Measurements from ENCODE around the gene NDUFA1. TPM values are rescaled to one million over a fixed set of nuclear protein-coding genes. Genes with fewer than 3 reads are reported as not detected.

The NDUFA1 gene
- total RNA-seq, 1 donor from 2014 or later, result 70.4 TPM

DNA sequence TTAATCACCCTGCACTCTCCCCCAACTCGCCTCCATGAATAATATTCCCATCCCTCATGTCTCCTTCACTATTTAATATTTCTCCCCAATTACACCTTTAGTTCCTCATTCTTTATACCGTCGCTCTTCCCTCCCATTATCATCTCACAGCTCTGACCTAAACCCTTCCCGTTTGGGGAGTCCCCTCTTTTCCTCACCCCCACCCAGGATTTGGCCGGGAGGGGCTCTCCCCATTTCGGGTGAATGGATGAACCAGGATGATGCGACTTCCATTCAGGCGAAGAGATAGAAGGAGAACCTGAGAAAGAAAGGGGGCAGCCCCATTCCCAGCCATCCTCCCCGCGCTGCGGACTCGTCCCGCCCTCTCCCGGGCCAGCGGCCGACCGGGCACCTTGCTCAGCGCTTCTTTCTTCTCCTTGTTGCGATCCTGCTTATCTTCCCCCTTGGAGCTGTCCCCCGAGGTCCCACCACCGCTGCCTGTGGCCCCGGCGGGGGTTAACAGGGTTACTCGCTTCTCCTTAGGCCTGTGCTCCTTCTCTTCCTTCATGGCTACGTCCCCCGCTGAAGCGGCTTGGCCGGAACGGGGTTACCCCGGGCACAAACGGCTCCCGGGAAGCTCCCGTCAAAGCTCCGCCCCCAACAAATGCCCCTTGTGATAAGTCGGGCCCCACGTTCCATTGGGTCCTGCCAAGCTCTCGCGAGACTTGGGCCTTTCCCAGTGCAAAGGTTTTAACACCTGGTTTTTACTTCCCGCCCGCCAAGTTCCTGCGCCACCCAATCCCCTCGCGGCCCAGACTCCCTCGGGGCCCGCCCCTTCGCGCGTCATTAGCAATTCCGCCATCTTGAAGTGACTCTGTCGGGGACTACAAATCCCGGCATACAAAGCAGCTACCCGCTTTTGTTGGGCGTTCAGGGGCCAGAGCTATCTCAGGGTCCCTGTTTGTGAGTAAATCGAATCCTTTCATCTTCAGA lies 19.0 kb upstream of the NDUFA1 start, which contains the start of gene UPF3B:
Gene UPF3B (minus strand): TSS at position 582 of the 972 bp plus-strand sequence. CDS start 35 bp downstream, at position 547.
- DNase-seq (peak; percentile 97), ATAC-seq (peak; percentile 99)
- Histone ChIP-seq H3K4me3 (peak within 1 kb of the TSS; percentile 72), H3K9me3 (no peaks in the 10 kb centered on the region), H3K27me3 (no peaks in the 10 kb centered on the region), H3K27ac (peak within 1 kb of the TSS; percentile 85), H3K36me3 (no peaks in the 10 kb centered on the region), H3K4me1 (no peaks in the 10 kb centered on the region)
- TF ChIP-seq, protein P1, sequence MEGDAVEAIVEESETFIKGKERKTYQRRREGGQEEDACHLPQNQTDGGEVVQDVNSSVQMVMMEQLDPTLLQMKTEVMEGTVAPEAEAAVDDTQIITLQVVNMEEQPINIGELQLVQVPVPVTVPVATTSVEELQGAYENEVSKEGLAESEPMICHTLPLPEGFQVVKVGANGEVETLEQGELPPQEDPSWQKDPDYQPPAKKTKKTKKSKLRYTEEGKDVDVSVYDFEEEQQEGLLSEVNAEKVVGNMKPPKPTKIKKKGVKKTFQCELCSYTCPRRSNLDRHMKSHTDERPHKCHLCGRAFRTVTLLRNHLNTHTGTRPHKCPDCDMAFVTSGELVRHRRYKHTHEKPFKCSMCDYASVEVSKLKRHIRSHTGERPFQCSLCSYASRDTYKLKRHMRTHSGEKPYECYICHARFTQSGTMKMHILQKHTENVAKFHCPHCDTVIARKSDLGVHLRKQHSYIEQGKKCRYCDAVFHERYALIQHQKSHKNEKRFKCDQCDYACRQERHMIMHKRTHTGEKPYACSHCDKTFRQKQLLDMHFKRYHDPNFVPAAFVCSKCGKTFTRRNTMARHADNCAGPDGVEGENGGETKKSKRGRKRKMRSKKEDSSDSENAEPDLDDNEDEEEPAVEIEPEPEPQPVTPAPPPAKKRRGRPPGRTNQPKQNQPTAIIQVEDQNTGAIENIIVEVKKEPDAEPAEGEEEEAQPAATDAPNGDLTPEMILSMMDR (IDR thresholded peaks at IDR 0.05), result no peak
- intact Hi-C loops (cut with DNase I), result no loop called here

DNA sequence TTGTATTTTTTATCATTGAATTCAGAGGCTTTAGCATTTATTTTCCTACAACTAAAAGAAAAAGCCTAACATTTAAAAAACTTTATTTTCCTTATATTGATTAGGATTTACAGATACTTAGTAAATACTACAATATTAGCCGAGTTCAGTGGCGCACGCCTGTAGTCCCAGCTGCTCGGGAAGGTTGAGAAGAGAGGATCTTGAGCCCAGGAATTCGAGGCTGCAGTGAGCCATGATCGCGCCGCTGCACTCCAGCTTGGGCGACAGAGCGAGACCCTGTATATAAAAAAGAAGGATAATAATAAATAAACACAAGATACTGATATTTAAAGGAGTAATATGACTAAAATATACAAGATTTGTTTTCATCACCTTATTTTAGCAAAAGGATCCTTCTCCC lies 18.2 kb upstream of the NDUFA1 start:
- intact Hi-C loops (cut with DNase I), result no loop called here
- ATAC-seq, result no peak
- TF ChIP-seq, protein P1 (IDR thresholded peaks at IDR 0.05), result no peak
- no peaks in the 10 kb centered on the region for H3K9me3 ChIP-seq
- no peak for DNase-seq
- H3K36me3 ChIP-seq, result no peaks in the 10 kb centered on the region
- H3K4me1 ChIP-seq, result no peaks in the 10 kb centered on the region
- H3K27me3 ChIP-seq, result no peaks in the 10 kb centered on the region
- peak overlapping the region; percentile 63 for H3K27ac ChIP-seq
- H3K4me3 ChIP-seq, result peak overlapping the region; percentile 72

DNA sequence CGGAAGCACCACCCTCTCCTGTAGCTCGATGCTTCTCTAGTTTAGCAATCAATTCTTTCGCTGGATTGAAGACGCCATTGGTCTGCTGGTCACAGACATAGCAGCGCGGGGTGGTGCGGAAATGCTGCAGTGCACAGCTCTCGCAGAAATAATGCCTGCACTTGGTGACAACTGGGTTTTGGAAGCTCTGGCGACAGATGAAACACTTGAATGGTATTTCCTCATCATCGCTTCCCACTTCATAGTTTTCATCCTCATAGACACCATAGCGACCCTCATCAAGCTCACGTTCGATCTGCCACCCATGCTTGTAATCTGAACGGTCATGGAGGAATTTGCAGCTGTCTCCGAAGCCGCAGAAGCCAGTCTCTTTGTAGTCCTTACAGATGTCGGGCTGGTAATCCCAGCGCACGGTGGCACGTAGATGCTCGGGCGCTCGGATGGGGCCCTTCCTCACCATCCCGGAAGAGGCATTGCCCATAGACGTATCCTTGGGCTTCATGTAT lies 953 bp upstream of the NDUFA1 start:
- DNase-seq (no peak), ATAC-seq (peak; percentile 15)
- Histone ChIP-seq H3K27ac (peak overlapping the region; percentile 94), H3K27me3 (no peaks in the 10 kb centered on the region), H3K36me3 (no peaks in the 10 kb centered on the region), H3K4me3 (peak overlapping the region; percentile 57), H3K4me1 (no peaks in the 10 kb centered on the region), H3K9me3 (no peaks in the 10 kb centered on the region)
- intact Hi-C loops (cut with DNase I), result no loop called here
- TF ChIP-seq, protein P1 (IDR thresholded peaks at IDR 0.05), result no peak

DNA sequence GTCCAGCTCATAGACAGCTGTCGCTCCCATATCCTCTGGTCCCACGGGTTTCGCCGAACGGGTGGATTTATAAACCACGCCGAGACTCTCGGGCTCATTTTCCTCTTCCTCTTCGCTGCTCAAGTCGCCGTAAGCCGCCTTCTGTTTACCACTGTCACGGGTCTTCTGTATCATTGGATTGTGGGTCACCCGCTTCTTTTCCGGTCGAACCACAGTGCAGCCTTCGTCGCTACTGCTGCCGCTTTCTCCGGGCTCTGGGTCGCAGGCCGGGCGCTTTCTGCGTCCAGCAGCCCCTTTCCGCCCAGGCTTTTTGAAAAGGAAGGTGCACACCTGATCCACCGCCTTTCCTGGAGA lies 410 bp upstream of the NDUFA1 start:
- TF ChIP-seq, protein P1 (IDR thresholded peaks at IDR 0.05), result no peak
- no peaks in the 10 kb centered on the region for H3K9me3 ChIP-seq
- H3K4me3 ChIP-seq, result peak overlapping the region; percentile 57
- DNase-seq (no peak), ATAC-seq (peak; percentile 63)
- no peaks in the 10 kb centered on the region for H3K4me1 ChIP-seq
- no peaks in the 10 kb centered on the region for H3K36me3 ChIP-seq
- no peaks in the 10 kb centered on the region for H3K27me3 ChIP-seq
- peak overlapping the region; percentile 94 for H3K27ac ChIP-seq
- intact Hi-C loops (cut with DNase I), result no loop called here

DNA sequence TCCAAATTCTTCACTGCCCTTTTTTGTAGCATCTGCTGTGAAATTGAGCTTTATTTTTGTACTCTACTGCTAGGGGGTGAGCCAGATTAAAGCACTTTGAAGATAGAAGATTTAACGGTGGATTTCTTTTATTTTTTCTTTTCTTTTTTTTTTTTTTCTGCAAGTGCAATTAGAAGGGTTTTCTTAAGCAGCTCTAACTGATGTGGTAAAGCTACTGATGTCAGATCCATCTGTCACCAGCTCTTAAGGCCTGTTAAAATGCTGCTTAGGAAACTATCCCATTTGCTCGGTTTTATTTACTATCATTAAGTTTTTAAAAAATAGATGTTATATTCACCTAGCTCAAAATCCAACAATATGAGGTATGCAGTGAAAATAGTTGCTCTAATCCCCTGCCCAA lies 7.1 kb downstream of the NDUFA1 start:
- Histone ChIP-seq H3K27me3 (no peaks in the 10 kb centered on the region), H3K4me3 (no peak overlapping the region), H3K36me3 (peaks cover 16% of the 10 kb centered on the region), H3K27ac (no peak overlapping the region), H3K9me3 (no peaks in the 10 kb centered on the region), H3K4me1 (no peaks in the 10 kb centered on the region)
- intact Hi-C loops (cut with DNase I), result no loop called here
- TF ChIP-seq, protein P1 (IDR thresholded peaks at IDR 0.05), result no peak
- ATAC-seq (no peak), DNase-seq (no peak)
